Measurements from ENCODE around the gene SLC28A3. TPM values are rescaled to one million over a fixed set of nuclear protein-coding genes. Genes with fewer than 3 reads are reported as not detected.

Gene SLC28A3
- total RNA-seq, 2 donors from 2014 or later = 0.14 to 0.19 TPM

GRCh38 chr9:84354035-84354434 is 13.5 kb upstream of the SLC28A3 start:
- DNase-seq (ENCODE audit: low spot score) = no peak
- intact Hi-C loops (cut with DNase I) = no loop called here

DNA sequence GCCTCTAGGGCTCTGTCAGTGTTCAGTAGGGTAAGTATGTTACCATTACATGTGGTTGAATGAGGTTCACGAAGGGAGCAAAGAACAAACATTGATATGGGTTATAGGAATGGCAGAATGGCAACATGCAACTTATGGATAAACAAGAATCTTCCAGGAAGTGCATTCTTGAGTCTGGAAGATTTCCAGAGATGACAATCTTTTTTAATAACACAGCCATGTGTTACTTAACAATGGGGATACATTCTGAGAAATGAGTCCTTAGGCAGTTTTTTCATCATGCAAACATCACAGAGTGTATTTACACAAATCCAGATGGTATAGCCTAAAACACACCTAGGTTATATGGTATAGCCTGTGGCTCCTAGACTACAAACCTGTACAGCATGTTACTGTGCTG is 9.1 kb upstream of the SLC28A3 start:
- no peak for DNase-seq (ENCODE audit: low spot score)

DNA sequence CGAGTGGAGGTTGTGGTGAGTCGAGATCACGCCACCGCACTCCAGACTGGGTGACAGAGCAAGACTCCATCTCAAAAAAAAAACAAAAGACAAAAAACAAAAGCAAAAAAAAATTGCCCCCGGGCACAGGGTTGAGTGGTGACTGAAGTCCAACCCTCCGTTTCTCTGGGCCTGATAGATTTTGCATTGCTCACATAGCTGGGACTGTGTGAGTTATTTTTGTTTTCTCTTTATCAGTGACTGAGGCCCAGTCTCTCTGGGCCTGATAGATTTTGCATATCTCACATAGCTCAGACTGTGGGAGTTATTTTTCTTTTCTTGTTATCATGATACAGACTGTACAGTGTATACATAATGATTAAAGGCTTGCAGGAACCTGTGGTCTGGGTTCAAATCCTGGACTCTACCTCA is 2.6 kb upstream of the SLC28A3 start:
- intact Hi-C loops (cut with DNase I) = no loop called here

More for the DNA sequence above, 9.1 kb upstream of the SLC28A3 start:
- intact Hi-C loops (cut with DNase I) = no loop called here

DNA sequence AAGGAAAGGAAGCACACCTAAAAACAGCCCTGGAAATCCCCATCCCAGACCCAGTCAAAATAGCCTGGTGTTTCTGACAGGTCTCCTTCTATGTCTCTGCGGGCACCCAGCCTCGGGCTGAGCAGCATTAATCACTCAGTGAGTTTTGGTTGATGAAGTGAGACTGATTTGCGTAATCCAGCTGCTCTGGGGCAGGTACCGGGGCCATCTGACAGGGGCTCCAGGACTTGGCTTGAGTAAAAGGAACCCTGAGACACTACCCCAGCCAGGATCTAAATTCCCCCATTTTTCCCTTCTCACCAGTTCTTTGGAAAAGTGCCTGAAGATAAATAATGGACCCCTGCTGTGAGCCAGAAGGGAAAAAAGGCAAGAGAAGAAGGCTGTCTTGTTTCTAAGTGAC is 596 bp downstream of the SLC28A3 start:
- DNase-seq (ENCODE audit: low spot score) = no peak
- intact Hi-C loops (cut with DNase I) = no loop called here

More for the DNA sequence above, 2.6 kb upstream of the SLC28A3 start:
- DNase-seq (ENCODE audit: low spot score) = no peak

DNA sequence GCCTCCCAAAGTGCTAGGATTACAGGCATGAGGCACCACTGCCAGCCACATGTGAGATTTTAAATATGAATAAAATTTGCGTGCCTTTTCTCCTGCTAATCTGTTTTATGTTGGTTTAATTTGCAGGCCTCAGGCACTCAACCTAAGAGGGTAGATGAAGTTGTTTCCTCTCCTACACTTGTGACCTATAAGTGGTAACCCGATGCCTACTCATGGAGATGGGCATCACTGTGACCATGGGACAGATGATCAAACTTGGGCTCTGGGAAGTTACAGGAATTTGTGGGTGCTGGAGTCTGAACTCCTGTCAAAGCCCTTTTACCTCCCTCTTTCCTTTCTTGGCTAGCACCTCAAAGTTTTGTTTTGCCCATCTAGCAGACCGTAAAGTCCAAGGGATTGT is 1.1 kb downstream of the SLC28A3 start:
- DNase-seq (ENCODE audit: low spot score) = no peak
- intact Hi-C loops (cut with DNase I) = no loop called here

DNA sequence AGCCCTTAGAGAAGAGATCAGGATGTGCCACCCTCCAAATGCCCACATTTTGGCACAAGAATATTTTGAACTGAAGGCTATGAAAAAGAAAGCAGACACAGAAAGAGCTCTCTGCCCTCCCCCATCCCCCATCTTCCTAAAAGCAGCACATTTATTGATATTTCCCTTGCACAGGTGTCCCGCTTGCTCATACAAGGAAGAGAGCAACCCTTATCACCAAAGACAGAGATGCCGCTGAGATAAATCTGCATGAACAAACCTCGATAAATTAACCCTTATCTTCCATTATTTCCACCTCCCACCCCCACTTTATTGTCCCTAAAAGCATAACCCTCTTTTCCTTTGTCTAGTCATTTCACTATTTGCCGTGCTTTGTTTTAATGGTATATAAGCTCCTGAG is 1.8 kb downstream of the SLC28A3 start:
- DNase-seq (ENCODE audit: low spot score) = no peak
- intact Hi-C loops (cut with DNase I) = no loop called here

GRCh38 chr9:84337252-84337651 is 3.3 kb downstream of the SLC28A3 start:
- no peak for DNase-seq (ENCODE audit: low spot score)
- intact Hi-C loops (cut with DNase I) = no loop called here

DNA sequence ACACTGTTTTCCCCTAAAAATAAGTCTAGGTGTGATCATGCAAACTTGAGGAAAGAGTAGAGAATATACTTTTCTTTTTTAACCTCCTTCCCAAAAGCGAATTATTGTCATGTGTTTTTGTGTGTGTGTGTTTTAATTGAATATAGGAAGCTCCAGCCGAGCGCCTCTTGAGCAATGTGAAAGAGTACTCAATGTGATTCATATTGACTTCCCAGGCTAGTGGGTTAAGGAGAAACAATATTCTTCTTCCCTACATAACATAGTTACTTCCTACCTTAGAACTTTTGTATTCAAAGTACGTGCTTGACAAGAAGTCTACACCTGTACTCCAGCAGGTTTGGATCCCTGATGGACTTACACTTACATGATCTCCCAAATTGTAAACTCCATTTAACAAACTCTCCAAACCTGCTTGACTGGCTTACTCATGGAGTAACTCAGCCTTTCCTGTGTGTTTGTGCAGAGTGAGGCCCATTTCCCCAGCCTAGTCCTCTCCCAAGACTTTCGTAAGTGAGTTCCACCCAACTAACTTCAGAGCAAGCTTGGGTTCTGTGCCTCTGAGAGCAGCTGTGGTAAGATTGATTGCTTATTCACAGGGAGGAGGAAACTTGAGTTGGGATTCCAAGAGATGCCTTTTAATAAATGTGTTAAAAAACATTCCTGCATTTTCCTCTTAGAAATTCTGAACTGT is 9.3 kb downstream of the SLC28A3 start:
- DNase-seq (ENCODE audit: low spot score) = no peak
- intact Hi-C loops (cut with DNase I) = no loop called here

DNA sequence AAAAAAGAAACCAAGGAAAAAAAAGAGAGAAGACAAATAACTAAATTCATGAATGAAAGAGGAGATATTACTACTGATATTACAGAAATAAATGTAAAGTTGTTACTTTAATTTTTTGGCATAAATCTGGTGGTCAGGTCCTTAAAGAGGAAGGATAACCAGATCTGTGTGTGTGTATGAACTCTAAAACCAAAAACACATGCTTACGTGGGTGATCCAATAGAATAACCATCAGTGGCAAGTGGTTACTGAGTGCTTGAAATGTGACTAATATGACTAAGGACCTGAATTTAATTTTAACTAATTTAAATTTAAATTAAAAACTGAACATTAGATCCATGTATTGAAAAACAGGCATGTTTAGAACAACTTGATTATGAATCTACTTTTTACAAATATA is 10.3 kb downstream of the SLC28A3 start:
- intact Hi-C loops (cut with DNase I) = no loop called here

GRCh38 chr9:84327184-84327583 is 13.4 kb downstream of the SLC28A3 start:
- intact Hi-C loops (cut with DNase I) = no loop called here
- DNase-seq (ENCODE audit: low spot score) = no peak

More for the DNA sequence above, 10.3 kb downstream of the SLC28A3 start:
- DNase-seq (ENCODE audit: low spot score) = no peak

DNA sequence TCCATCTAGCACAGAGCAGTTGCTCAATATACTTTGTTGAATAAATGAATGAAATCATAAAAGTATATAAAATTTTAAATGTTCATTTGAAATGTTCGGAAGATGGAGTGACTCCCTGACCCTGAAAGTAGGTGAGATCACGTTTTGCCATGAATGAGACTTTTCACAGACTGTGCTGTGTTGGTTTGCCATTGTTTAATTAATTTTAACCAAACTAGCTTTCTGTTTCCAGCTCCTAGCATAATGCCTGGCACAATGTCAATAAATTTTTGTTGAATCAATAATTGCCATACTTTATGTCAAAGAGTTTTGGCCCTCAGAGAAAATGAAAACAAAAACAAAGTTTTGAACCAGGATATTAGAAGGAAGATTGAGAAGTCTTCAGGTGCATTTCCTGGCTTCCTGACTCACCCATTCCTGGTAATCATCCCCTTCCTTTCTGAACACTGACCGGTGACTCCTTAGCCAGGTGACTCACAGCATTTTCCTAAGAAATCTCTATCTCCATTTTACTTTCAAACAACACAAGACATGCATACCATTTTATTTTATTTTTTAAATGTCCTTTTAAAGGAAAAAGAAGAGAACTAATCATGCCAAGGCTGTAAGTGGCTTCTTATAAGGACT is 15.1 kb downstream of the SLC28A3 start:
- no peak for DNase-seq (ENCODE audit: low spot score)
- intact Hi-C loops (cut with DNase I) = no loop called here

GRCh38 chr9:84324811-84325210 is 15.7 kb downstream of the SLC28A3 start:
- intact Hi-C loops (cut with DNase I) = no loop called here
- no peak for DNase-seq (ENCODE audit: low spot score)

DNA sequence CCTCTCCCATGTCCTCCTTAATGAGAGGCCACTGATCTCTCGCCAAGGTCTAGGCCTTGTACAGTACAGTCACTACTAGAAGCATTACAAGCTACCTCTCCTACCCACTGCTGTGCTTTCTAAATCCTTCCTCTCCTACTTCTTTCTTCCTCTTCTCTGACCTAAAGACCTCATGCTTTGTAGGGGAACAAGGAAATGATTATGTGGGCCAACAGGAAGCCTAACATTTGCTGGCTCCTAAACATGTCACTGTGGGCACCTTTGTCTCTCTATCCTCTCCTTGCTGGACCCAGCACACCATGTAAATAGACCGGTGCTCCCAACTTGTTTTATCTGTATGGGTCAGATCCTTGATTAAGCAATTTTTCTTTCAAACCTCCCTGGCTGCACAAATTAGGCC is 16.7 kb downstream of the SLC28A3 start:
- intact Hi-C loops (cut with DNase I) = no loop called here
- no peak for DNase-seq (ENCODE audit: low spot score)

- intact Hi-C loops (cut with DNase I) = no loop called here
Observed at GRCh38 chr9:84322828-84323227, 17.7 kb downstream of the SLC28A3 start.

DNA sequence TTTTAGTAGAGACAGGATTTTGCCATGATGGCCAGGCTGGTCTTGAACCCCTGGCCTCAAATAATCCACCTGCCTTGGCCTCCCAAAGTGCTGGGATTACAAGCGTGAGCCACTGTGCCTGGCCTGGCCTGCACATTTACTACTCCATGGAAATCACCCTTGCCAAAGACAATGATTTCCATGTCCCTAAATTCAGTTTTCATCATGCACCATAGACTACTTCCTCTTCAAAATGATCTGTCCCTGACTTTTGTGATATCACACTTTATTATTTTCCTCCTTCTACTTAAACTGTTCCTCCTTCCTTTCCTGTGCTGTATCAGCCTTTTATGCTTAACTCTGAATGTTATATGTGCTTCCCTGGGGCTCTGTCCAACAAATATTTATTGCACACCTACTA is 20.3 kb downstream of the SLC28A3 start:
- intact Hi-C loops (cut with DNase I) = no loop called here
- DNase-seq (ENCODE audit: low spot score) = no peak

More at GRCh38 chr9:84322828-84323227, 17.7 kb downstream of the SLC28A3 start:
- no peak for DNase-seq (ENCODE audit: low spot score)

GRCh38 chr9:84319632-84320031 is 20.9 kb downstream of the SLC28A3 start:
- intact Hi-C loops (cut with DNase I) = loop anchor here in 1 of 2 donors (5.0 kb wide), 1 partner anchor 733 kb away; no protein-coding TSS in a partner anchor
- no peak for DNase-seq (ENCODE audit: low spot score)

DNA sequence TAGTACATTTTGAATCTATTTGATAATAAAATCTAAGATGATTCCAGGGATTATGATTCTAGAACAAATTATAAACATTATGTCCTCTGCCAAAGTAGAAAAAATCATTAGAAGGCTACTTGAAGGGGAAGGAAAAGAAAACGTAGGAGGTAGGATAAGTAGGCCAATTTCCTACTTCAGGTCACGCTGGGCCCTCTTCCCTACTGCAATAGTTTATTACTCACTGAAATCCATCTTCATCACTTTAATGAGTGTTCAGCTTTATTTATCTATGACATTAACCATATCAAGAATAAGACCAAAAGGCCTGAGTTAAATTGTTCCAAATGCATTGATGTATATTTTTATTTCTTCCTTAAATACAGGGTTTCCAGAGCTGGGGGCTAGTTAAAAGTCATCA is 21.6 kb downstream of the SLC28A3 start:
- intact Hi-C loops (cut with DNase I) = loop anchor here in 1 of 2 donors (5.0 kb wide), 1 partner anchor 733 kb away; no protein-coding TSS in a partner anchor
- no peak for DNase-seq (ENCODE audit: low spot score)

DNA sequence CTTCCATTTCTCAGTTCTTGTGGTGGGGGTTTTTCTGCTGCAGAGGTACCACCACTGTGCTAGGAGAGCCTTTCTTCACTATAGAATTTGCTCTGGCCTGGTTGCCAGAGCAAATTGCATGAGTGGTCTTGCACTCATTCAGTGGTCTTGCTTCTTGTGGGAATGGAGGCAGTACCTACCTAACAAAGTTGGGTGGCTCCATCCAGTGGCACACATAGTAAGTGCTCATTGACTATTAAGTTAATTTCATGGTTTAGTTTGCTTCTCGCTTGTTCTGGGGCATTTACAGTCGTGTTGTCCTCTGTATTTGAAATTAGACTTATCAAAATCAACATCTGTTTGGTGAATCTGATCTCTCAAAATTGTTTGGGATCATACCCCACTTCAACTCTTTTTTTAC is 23.0 kb downstream of the SLC28A3 start:
- intact Hi-C loops (cut with DNase I) = loop anchor here in 1 of 2 donors (5.0 kb wide), 1 partner anchor 735 kb away; no protein-coding TSS in a partner anchor
- no peak for DNase-seq (ENCODE audit: low spot score)

- no peak for DNase-seq (ENCODE audit: low spot score)
- intact Hi-C loops (cut with DNase I) = loop anchor here in 1 of 2 donors (5.0 kb wide), 1 partner anchor 737 kb away; no protein-coding TSS in a partner anchor
Observed at GRCh38 chr9:84315278-84315877, 25.2 kb downstream of the SLC28A3 start.

DNA sequence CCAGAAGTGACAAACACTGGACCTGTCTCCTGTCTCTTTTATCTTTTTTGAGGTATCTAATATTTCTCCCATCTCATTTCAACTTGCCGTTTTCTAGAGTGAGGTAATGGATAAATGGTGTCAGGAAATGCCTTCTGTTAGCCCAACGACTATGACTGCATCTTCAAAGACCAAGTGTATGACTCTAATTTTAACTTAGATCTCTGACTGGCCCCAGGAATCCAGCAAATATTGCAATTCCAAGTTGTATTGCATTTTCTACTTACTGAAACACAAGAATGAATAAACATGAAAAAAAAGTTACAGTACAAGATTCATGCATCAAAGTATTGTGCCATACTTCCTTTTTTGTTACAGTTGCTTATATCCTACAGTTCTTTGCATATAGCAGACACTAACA is 26.3 kb downstream of the SLC28A3 start:
- DNase-seq (ENCODE audit: low spot score) = no peak
- intact Hi-C loops (cut with DNase I) = loop anchor here in 1 of 2 donors (5.0 kb wide), 1 partner anchor 377 kb away; no protein-coding TSS in a partner anchor
